HEK293 (cell line): ENCODE data around the gene NTSR2.

Experiments
- CTCF ChIA-PET: fragments of 350-600 bp; formaldehyde crosslinking; extraction: SDS; loops from one replicate; lab custom pipeline; 2021; ENCODE audit warnings: antibody characterized with exemption; lab: Yijun Ruan, JAX
- POLR2A ChIA-PET: fragments of 300-600 bp; formaldehyde crosslinking; extraction: SDS; loops from one replicate; lab custom pipeline; 2020; ENCODE audit warnings: antibody characterized with exemption, inconsistent platforms; lab: Yijun Ruan, JAX
- H3K27ac ChIP-seq: fragments of 200-500 bp; sonication (Bioruptor generic); 2 replicates; pipeline ENCODE4 v1.5.1; 2014; ENCODE audit warnings: low read depth, low read length, control low read depth, inconsistent platforms; ENCODE audit errors: extremely low read depth
- H3K36me3 ChIP-seq, 2 experiments: fragments of 200-500 bp in 1 of 2; sonication (Bioruptor generic) in 1 of 2; 1 replicate in 1 of 2; 2 replicates in 1 of 2; pipeline ENCODE4 v1.5.1; 2014 to 2017; ENCODE audit warnings: inconsistent platforms in 2 of 2, low read length in 2 of 2; ENCODE audit not compliant: control insufficient read depth in 2 of 2, insufficient read depth in 1 of 2
- H3K4me1 ChIP-seq: fragments of 200-500 bp; sonication (Bioruptor generic); 2 replicates; pipeline ENCODE4 v1.5.1; 2014; ENCODE audit warnings: mild to moderate bottlenecking, low read length, inconsistent platforms; ENCODE audit not compliant: control insufficient read depth, insufficient read depth
- H3K4me3 ChIP-seq: 2 replicates; pipeline ENCODE4 v1.5.1; 2011; ENCODE audit warnings: low read depth, mild to moderate bottlenecking, control low read depth, low read length, moderate library complexity
- H3K9me3 ChIP-seq: fragments of 200-500 bp; sonication (Bioruptor generic); 2 replicates; pipeline ENCODE4 v1.5.1; 2014; ENCODE audit warnings: low read depth, low read length, inconsistent platforms; ENCODE audit not compliant: control insufficient read depth, insufficient read depth
- CTCF ChIP-seq: fragments of 450-650 bp; formaldehyde crosslinking; IDR thresholded peaks from 2 replicates; pipeline ENCODE4 v1.5.1; 2016; ENCODE audit warnings: missing biosample characterization, missing genetic modification characterization
- GLI4 ChIP-seq: fragments of 450-650 bp; formaldehyde crosslinking; IDR thresholded peaks from 2 replicates; pipeline ENCODE4 v1.5.1; 2016; ENCODE audit warnings: missing biosample characterization, missing genetic modification characterization
- GLIS2 ChIP-seq: fragments of 450-650 bp; formaldehyde crosslinking; IDR thresholded peaks from 2 replicates; pipeline ENCODE4 v1.5.1; 2016; ENCODE audit warnings: missing biosample characterization, missing genetic modification characterization
- REST ChIP-seq: fragments of 450-650 bp; formaldehyde crosslinking; IDR thresholded peaks from 2 replicates; pipeline ENCODE4 v1.5.1; 2016; ENCODE audit warnings: missing biosample characterization, missing genetic modification characterization
- SP3 ChIP-seq: fragments of 450-650 bp; formaldehyde crosslinking; IDR thresholded peaks from 2 replicates; pipeline ENCODE4 v1.5.1; 2016; ENCODE audit warnings: missing biosample characterization, missing genetic modification characterization
- ZBTB1 ChIP-seq: fragments of 450-650 bp; formaldehyde crosslinking; IDR thresholded peaks from 2 replicates; pipeline ENCODE4 v1.5.1; 2016; ENCODE audit warnings: missing biosample characterization, missing genetic modification characterization
- ZBTB8A ChIP-seq: fragments of 450-650 bp; formaldehyde crosslinking; IDR thresholded peaks from 2 replicates; pipeline ENCODE4 v1.5.1; 2016; ENCODE audit warnings: missing biosample characterization, missing genetic modification characterization
- ZNF133 ChIP-seq: fragments of 450-650 bp; formaldehyde crosslinking; IDR thresholded peaks from 2 replicates; pipeline ENCODE4 v1.5.1; 2016; ENCODE audit warnings: missing biosample characterization, missing genetic modification characterization
- ZNF266 ChIP-seq: fragments of 450-650 bp; formaldehyde crosslinking; IDR thresholded peaks from 2 replicates; pipeline ENCODE4 v1.5.1; 2016; ENCODE audit warnings: missing biosample characterization, missing genetic modification characterization, low read depth
- ZNF654 ChIP-seq: fragments of 450-650 bp; formaldehyde crosslinking; IDR thresholded peaks from 2 replicates; pipeline ENCODE4 v1.5.1; 2016; ENCODE audit warnings: low read depth, missing biosample characterization, missing genetic modification characterization
- ZNF76 ChIP-seq: fragments of 450-650 bp; formaldehyde crosslinking; IDR thresholded peaks from 2 replicates; pipeline ENCODE4; 2016; ENCODE audit warnings: low read depth, missing biosample characterization, missing genetic modification characterization, borderline replicate concordance
- ZSCAN18 ChIP-seq: fragments of 450-650 bp; formaldehyde crosslinking; IDR thresholded peaks from 2 replicates; pipeline ENCODE4 v1.5.1; 2016; ENCODE audit warnings: missing biosample characterization, missing genetic modification characterization
- ZSCAN30 ChIP-seq: fragments of 450-650 bp; IDR thresholded peaks from 2 replicates; pipeline ENCODE4 v1.5.1; 2018; ENCODE audit warnings: missing biosample characterization, mild to moderate bottlenecking, missing genetic modification characterization, moderate library complexity

Gene NTSR2

GRCh38 chr2:11681722-11682589 lies 12.0 kb upstream of the NTSR2 start:
- H3K27ac ChIP-seq = peak overlapping the region; percentile 16; the same call in 1 of the 2 replicates
- CTCF ChIA-PET = interaction anchor here (0.6 to 13.9 kb wide), 30 partner anchors 9 to 1344 kb away, joined by 3 to 247 read pairs (median 4); partner anchors contain the start of gene GREB1
- H3K9me3 ChIP-seq = no peaks in the 10 kb centered on the region
- no peaks in the 10 kb centered on the region for H3K36me3 ChIP-seq
- no peak overlapping the region for H3K4me3 ChIP-seq
- POLR2A ChIA-PET = no interaction called here
- TF ChIP-seq ZNF76 (tag by site-specific recombination) = no peak
- no peak for TF ChIP-seq ZBTB8A (tag by site-specific recombination)
- TF ChIP-seq ZNF133 (tag by site-specific recombination) = no peak
- TF ChIP-seq REST (tag by site-specific recombination) = no peak
- no peak for TF ChIP-seq GLIS2 (tag by site-specific recombination)
- 0 out of 2 replicates have a peak, but pooled peaks have one; percentile 16 for TF ChIP-seq SP3
- no peak for TF ChIP-seq ZBTB1
- TF ChIP-seq ZNF266 (tag by site-specific recombination) = no peak
- TF ChIP-seq ZSCAN18 (tag by site-specific recombination) = no peak
- peak; percentile 72 for TF ChIP-seq ZNF654
- TF ChIP-seq CTCF (tag by site-specific recombination) = peak; percentile 88
- TF ChIP-seq, all 188 proteins: peak for 3
- no peaks in the 10 kb centered on the region for H3K4me1 ChIP-seq

DNA sequence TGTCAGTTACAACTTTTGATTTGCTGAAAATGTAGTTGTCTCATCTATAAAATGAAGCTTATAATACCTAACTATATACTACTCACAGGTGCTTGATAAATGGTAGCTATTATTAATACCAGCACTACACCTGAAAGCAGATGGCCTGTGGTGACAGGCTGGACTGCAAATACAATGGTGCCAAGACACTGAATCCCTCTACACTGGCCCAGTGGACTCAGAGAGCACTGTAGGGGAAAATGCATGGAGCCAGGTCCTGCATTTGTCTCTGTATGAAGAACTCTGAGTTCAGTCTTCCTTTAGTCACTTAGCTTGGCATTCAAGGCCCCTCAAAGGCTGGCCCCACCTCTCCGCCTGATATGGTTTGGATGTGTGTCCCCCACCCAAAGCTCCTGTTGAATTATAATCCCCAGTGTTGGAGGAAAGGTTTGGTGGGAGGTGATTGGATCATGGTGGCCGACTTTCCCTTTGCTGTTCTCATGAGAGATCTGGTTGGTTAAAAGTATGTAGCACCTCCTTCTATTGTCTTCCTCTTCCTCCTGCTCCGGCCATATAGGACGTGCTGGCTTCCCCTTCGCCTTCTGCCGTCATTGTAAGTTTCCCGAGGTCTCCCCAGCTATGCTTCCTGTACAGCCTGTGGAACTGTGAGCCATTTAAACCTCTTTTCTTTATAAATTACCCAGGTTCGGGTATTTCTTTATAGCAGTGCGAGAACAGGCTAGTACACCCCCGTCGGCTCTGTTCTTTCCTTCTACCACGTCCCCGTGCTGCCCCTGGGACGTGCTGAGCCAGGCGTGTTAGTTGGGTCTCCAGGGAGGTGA lies 11.1 kb upstream of the NTSR2 start:
- no peaks in the 10 kb centered on the region for H3K4me1 ChIP-seq
- POLR2A ChIA-PET = no interaction called here
- TF ChIP-seq GLI4 (tag by site-specific recombination) (peak; percentile 43; the same call in 1 of the 2 replicates), ZSCAN30 (no peak)
- H3K36me3 ChIP-seq = no peaks in the 10 kb centered on the region
- H3K27ac ChIP-seq = no peak overlapping the region; the same call in 1 of the 2 replicates
- H3K9me3 ChIP-seq = no peaks in the 10 kb centered on the region
- no peak overlapping the region for H3K4me3 ChIP-seq
- CTCF ChIA-PET = interaction anchor here (0.6 to 13.9 kb wide), 23 partner anchors 9 to 1345 kb away, joined by 3 to 247 read pairs (median 6); a partner anchor contains a TSS
